MM.1S (cell line): ENCODE measurements around the gene RAB25.

Experiments used
- DNase-seq: peaks from one replicate; pipeline ENCODE4 v3.0.0-alpha.2; 2015
- H2AFZ ChIP-seq: fragments of 300-600 bp; sonication (generic); 2 replicates; pipeline ENCODE4 v1.6.0; 2016; ENCODE audit warnings: antibody characterized with exemption, low read length
- H3F3A ChIP-seq: fragments of 300-600 bp; sonication (generic); 2 replicates; pipeline ENCODE4 v1.6.1; 2016; ENCODE audit warnings: mild to moderate bottlenecking, antibody characterized with exemption, low read length, moderate library complexity, mixed read lengths; ENCODE audit not compliant: insufficient read depth
- H3K27ac ChIP-seq: fragments of 300-600 bp; sonication (generic); 2 replicates; pipeline ENCODE4 v1.5.1; 2016; ENCODE audit warnings: mild to moderate bottlenecking, low read length
- H3K27me3 ChIP-seq: fragments of 300-600 bp; sonication (generic); replicated peaks from 2 replicates; pipeline ENCODE4 v1.6.0; 2016; ENCODE audit warnings: low read length; ENCODE audit not compliant: insufficient read depth
- H3K36me3 ChIP-seq: fragments of 300-600 bp; sonication (generic); replicated peaks from 2 replicates; pipeline ENCODE4 v1.6.1; 2016; ENCODE audit warnings: mild to moderate bottlenecking, low read length, mixed read lengths; ENCODE audit not compliant: insufficient read depth
- H3K4me1 ChIP-seq: fragments of 300-600 bp; sonication (generic); 2 replicates; pipeline ENCODE4 v1.6.1; 2016; ENCODE audit warnings: low read length, mixed read lengths
- H3K4me2 ChIP-seq: fragments of 300-600 bp; sonication (generic); 2 replicates; pipeline ENCODE4 v1.6.0; 2016; ENCODE audit warnings: low read depth, low read length
- H3K4me3 ChIP-seq: fragments of 300-600 bp; sonication (generic); 2 replicates; pipeline ENCODE4 v1.5.1; 2016; ENCODE audit warnings: low read length, mixed read lengths
- H3K79me2 ChIP-seq: fragments of 300-600 bp; sonication (generic); 2 replicates; pipeline ENCODE4 v1.6.1; 2016; ENCODE audit warnings: mixed run types, low read length, mixed read lengths
- H3K9ac ChIP-seq: fragments of 300-600 bp; sonication (generic); 2 replicates; pipeline ENCODE4 v1.6.1; 2016; ENCODE audit warnings: low read length, mixed read lengths
- H3K9me2 ChIP-seq: fragments of 300-600 bp; sonication (generic); replicated peaks from 2 replicates; pipeline ENCODE4 v1.6.1; 2016; ENCODE audit warnings: mild to moderate bottlenecking, low read length, mixed read lengths; ENCODE audit not compliant: insufficient read depth
- H3K9me3 ChIP-seq: fragments of 300-600 bp; sonication (generic); replicated peaks from 2 replicates; pipeline ENCODE4 v1.6.1; 2016; ENCODE audit warnings: mild to moderate bottlenecking, low read length, mixed read lengths; ENCODE audit not compliant: insufficient read depth
- H4K20me1 ChIP-seq: fragments of 300-600 bp; sonication (generic); 2 replicates; pipeline ENCODE4 v1.6.1; 2016; ENCODE audit warnings: mild to moderate bottlenecking, low read length, moderate library complexity, mixed read lengths; ENCODE audit not compliant: insufficient read depth
- CTCF ChIP-seq: fragments of 300-600 bp; sonication (generic); IDR thresholded peaks from 2 replicates; pipeline ENCODE4 v1.5.1; 2016; ENCODE audit warnings: antibody characterized with exemption, low read length, mixed read lengths
- EZH2 ChIP-seq: fragments of 300-600 bp; sonication (generic); optimal IDR thresholded peaks from 2 replicates; pipeline ENCODE3; 2017; ENCODE audit warnings: low read depth, mild to moderate bottlenecking, antibody characterized with exemption, low read length, mixed read lengths
- EZH2phosphoT487 ChIP-seq: fragments of 300-600 bp; sonication (generic); IDR thresholded peaks from 2 replicates; pipeline ENCODE4 v1.6.1; 2018; ENCODE audit warnings: antibody characterized with exemption, low read length

RAB25 gene

GRCh38 chr1:156075162-156075561, 14.2 kb downstream of the RAB25 start:
- H3K79me2 ChIP-seq = no peaks in the 10 kb centered on the region
- DNase-seq = no peak
- H3K4me1 ChIP-seq = no peaks in the 10 kb centered on the region
- H3K4me2 ChIP-seq = no peak overlapping the region
- H3F3A ChIP-seq = no peaks in the 10 kb centered on the region
- H3K27me3 ChIP-seq = peaks cover 28% of the 10 kb centered on the region; the same call in 1 of the 2 replicates
- no peak for TF ChIP-seq CTCF
- TF ChIP-seq EZH2phosphoT487 = no peak
- no peak for TF ChIP-seq EZH2
- no peaks in the 10 kb centered on the region for H4K20me1 ChIP-seq
- H2AFZ ChIP-seq = no peak overlapping the region
- H3K4me3 ChIP-seq = no peak overlapping the region
- H3K9me3 ChIP-seq = no peaks in the 10 kb centered on the region
- no peak overlapping the region for H3K27ac ChIP-seq
- no peaks in the 10 kb centered on the region for H3K9me2 ChIP-seq
- no peak overlapping the region for H3K9ac ChIP-seq
- no peaks in the 10 kb centered on the region for H3K36me3 ChIP-seq

- Histone ChIP-seq H3K4me2 (no peak overlapping the region), H4K20me1 (no peaks in the 10 kb centered on the region), H2AFZ (no peak overlapping the region), H3K79me2 (no peaks in the 10 kb centered on the region), H3K4me1 (no peaks in the 10 kb centered on the region), H3K27ac (no peak overlapping the region), H3K9me2 (no peaks in the 10 kb centered on the region), H3K27me3 (peaks cover 35% of the 10 kb centered on the region), H3K9ac (no peak overlapping the region), H3K36me3 (no peaks in the 10 kb centered on the region), H3F3A (no peaks in the 10 kb centered on the region), H3K9me3 (no peaks in the 10 kb centered on the region), H3K4me3 (no peak overlapping the region)
- TF ChIP-seq EZH2 (no peak), CTCF (no peak), EZH2phosphoT487 (no peak)
- DNase-seq = no peak
Observed at GRCh38 chr1:156075775-156076204, 14.8 kb downstream of the RAB25 start.

GRCh38 chr1:156076609-156077429, 15.9 kb downstream of the RAB25 start:
- Histone ChIP-seq H3K27ac (no peak overlapping the region), H2AFZ (no peak overlapping the region), H3K9me3 (no peaks in the 10 kb centered on the region), H3K27me3 (peaks cover 43% of the 10 kb centered on the region), H3K9ac (no peak overlapping the region), H3K9me2 (no peaks in the 10 kb centered on the region), H3K4me2 (no peak overlapping the region), H3K4me3 (no peak overlapping the region), H3F3A (no peaks in the 10 kb centered on the region), H3K4me1 (no peaks in the 10 kb centered on the region), H3K79me2 (no peaks in the 10 kb centered on the region), H3K36me3 (no peaks in the 10 kb centered on the region), H4K20me1 (no peaks in the 10 kb centered on the region)
- TF ChIP-seq CTCF (no peak), EZH2 (no peak), EZH2phosphoT487 (no peak)
- no peak for DNase-seq
